T-helper 2 cell treated with Interferon-gamma antibody and Interleukin-4, amounts not matched to agents 5 μg/mL and 100 μg/mL, for 36 hours (primary cell): ENCODE results near the gene TCF4.

Experiments
- DNase-seq: peaks from one replicate; pipeline ENCODE4 v3.0.0; 2021; ENCODE audit warnings: low spot score
- H3K27ac Mint-ChIP-seq: one replicate; pipeline ENCODE4 v1.8.0; 2021; ENCODE audit warnings: mild to moderate bottlenecking, mixed read lengths
- H3K27me3 Mint-ChIP-seq: one replicate; pipeline ENCODE4 v1.8.0; 2021; ENCODE audit warnings: low read depth, mixed read lengths
- H3K36me3 Mint-ChIP-seq: one replicate; pipeline ENCODE4 v1.8.0; 2021; ENCODE audit warnings: low read depth, mixed read lengths
- H3K4me1 Mint-ChIP-seq: one replicate; pipeline ENCODE4 v1.8.0; 2021; ENCODE audit warnings: low read depth, mixed read lengths
- H3K4me3 Mint-ChIP-seq: one replicate; pipeline ENCODE4 v1.8.0; 2022; ENCODE audit warnings: mild to moderate bottlenecking, moderate library complexity, mixed read lengths
- H3K9me3 Mint-ChIP-seq: one replicate; pipeline ENCODE4 v1.8.0; 2021; ENCODE audit warnings: mixed read lengths

Gene TCF4

DNA sequence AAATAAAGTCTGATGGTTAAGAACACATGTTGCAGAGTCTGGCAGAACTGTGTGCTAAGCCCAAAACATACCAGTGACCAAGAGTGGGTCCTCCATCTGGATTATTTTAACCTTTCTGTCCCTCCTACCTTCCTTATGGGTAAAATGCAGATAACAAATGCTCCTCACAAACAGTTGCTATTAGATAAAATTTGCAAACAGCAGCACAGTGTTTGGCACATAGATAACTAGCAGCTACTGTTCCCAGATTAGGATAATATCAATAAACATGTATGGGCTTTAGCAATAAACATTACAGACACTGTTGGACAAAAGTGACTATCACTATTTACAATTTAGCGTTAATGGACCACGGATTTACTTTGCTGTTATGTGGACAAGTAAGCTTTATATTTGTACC is 154.9 kb downstream of the TCF4 start:
- Mint-ChIP-seq H3K27ac (no peak overlapping the region), H3K36me3 (no peaks in the 10 kb centered on the region), H3K4me1 (no peaks in the 10 kb centered on the region), H3K9me3 (no peaks in the 10 kb centered on the region), H3K4me3 (no peak overlapping the region), H3K27me3 (peaks cover 2% of the 10 kb centered on the region)
- no peak for DNase-seq

- H3K36me3 Mint-ChIP-seq = no peaks in the 10 kb centered on the region
- no peak for DNase-seq
- no peaks in the 10 kb centered on the region for H3K9me3 Mint-ChIP-seq
- no peaks in the 10 kb centered on the region for H3K4me1 Mint-ChIP-seq
- peaks cover 3% of the 10 kb centered on the region for H3K27me3 Mint-ChIP-seq
- no peak overlapping the region for H3K27ac Mint-ChIP-seq
- H3K4me3 Mint-ChIP-seq = no peak overlapping the region
Measured at GRCh38 chr18:55432307-55433040, 155.5 kb downstream of the TCF4 start.

GRCh38 chr18:55430026-55430425 is 158.0 kb downstream of the TCF4 start:
- Mint-ChIP-seq H3K4me1 (no peaks in the 10 kb centered on the region), H3K4me3 (no peak overlapping the region), H3K27me3 (peaks cover 6% of the 10 kb centered on the region), H3K27ac (no peak overlapping the region), H3K9me3 (no peaks in the 10 kb centered on the region), H3K36me3 (no peaks in the 10 kb centered on the region)
- no peak for DNase-seq

GRCh38 chr18:55427951-55428350 is 160.0 kb downstream of the TCF4 start:
- no peak for DNase-seq
- peaks cover 6% of the 10 kb centered on the region for H3K27me3 Mint-ChIP-seq
- H3K9me3 Mint-ChIP-seq = no peaks in the 10 kb centered on the region
- H3K4me3 Mint-ChIP-seq = no peak overlapping the region
- H3K27ac Mint-ChIP-seq = no peak overlapping the region
- H3K36me3 Mint-ChIP-seq = no peaks in the 10 kb centered on the region
- no peaks in the 10 kb centered on the region for H3K4me1 Mint-ChIP-seq

GRCh38 chr18:55425698-55426097 is 162.3 kb downstream of the TCF4 start:
- no peak for DNase-seq
- H3K4me3 Mint-ChIP-seq = no peak overlapping the region
- H3K27me3 Mint-ChIP-seq = peaks cover 6% of the 10 kb centered on the region
- H3K36me3 Mint-ChIP-seq = no peaks in the 10 kb centered on the region
- H3K9me3 Mint-ChIP-seq = no peaks in the 10 kb centered on the region
- H3K27ac Mint-ChIP-seq = no peak overlapping the region
- H3K4me1 Mint-ChIP-seq = no peaks in the 10 kb centered on the region

GRCh38 chr18:55422456-55423180 is 165.4 kb downstream of the TCF4 start:
- no peaks in the 10 kb centered on the region for H3K9me3 Mint-ChIP-seq
- no peaks in the 10 kb centered on the region for H3K4me1 Mint-ChIP-seq
- no peak overlapping the region for H3K4me3 Mint-ChIP-seq
- H3K27me3 Mint-ChIP-seq = peaks cover 3% of the 10 kb centered on the region
- H3K27ac Mint-ChIP-seq = no peak overlapping the region
- no peak for DNase-seq
- H3K36me3 Mint-ChIP-seq = no peaks in the 10 kb centered on the region

GRCh38 chr18:55421615-55422419 is 166.2 kb downstream of the TCF4 start:
- no peak overlapping the region for H3K27ac Mint-ChIP-seq
- no peaks in the 10 kb centered on the region for H3K9me3 Mint-ChIP-seq
- no peaks in the 10 kb centered on the region for H3K4me1 Mint-ChIP-seq
- H3K4me3 Mint-ChIP-seq = no peak overlapping the region
- no peak for DNase-seq
- H3K27me3 Mint-ChIP-seq = peaks cover 3% of the 10 kb centered on the region
- no peaks in the 10 kb centered on the region for H3K36me3 Mint-ChIP-seq

GRCh38 chr18:55421308-55421614 is 166.7 kb downstream of the TCF4 start:
- no peak overlapping the region for H3K27ac Mint-ChIP-seq
- no peak for DNase-seq
- H3K36me3 Mint-ChIP-seq = no peaks in the 10 kb centered on the region
- H3K4me3 Mint-ChIP-seq = no peak overlapping the region
- H3K4me1 Mint-ChIP-seq = no peaks in the 10 kb centered on the region
- H3K9me3 Mint-ChIP-seq = no peaks in the 10 kb centered on the region
- H3K27me3 Mint-ChIP-seq = peaks cover 3% of the 10 kb centered on the region

DNA sequence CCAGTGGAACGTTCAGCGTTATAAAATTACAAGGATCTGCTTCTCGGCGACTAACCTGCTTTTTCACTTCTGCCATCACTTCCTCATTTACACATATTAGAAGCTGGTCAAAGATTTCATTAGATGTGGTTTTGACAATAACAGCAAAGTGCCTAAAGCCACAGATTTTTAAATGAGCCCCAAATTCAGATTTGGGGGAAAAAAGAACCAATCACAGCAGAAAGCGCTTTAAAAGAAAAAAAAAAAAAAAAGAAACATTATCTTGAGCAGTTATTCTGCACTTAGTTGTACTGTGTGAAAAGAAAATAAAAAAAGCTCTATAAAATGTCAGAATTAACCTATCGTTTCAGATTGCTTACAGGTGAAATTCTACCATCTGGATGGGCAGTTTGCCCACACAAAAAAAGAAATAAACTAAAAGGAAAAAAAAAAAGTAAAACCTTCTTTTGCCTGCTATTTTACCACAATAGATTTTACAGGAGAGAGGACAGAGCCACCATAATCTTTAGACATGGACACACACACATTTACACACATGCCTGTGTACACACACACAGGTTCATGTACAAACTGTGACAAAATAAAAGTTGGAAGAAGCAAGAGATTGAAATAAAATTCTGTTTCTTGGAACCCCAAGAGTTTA is 167.2 kb downstream of the TCF4 start:
- Mint-ChIP-seq H3K36me3 (no peaks in the 10 kb centered on the region), H3K27ac (no peak overlapping the region), H3K9me3 (no peaks in the 10 kb centered on the region), H3K27me3 (peaks cover 2% of the 10 kb centered on the region), H3K4me3 (no peak overlapping the region), H3K4me1 (no peaks in the 10 kb centered on the region)
- DNase-seq = no peak

DNA sequence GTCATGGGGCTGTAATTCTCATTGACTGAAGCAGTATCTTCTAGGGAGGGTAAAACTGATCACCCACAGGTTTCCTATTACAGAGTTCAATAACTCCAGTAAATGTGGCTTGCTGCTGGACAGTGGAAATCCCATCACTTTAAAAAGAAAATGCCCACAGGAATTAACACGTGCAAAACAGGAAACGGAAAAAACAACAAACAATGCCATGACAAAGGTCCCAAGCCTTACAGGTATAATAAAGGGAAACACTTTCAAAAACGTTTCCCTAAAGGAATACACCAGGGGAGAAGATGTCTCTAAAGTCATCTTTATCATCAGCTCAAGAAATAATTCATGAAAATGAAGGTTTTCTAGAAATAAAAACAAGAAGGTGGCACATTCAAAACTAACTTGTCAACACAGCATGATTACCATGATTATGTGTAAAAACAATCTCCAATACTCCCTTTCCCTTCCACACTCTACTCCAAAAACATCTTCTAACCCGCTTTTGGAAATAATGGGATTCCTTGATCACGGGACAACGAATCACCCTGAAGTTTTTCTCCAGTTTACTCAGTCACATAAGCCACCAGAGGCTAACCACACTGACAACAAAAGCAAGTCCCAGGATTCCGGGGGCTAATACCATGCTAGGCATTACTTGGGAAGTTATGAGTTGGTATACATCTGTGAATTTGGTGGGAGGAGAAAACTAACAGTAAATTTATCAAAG is 167.9 kb downstream of the TCF4 start:
- Mint-ChIP-seq H3K36me3 (no peaks in the 10 kb centered on the region), H3K4me3 (no peak overlapping the region), H3K4me1 (peaks cover 1% of the 10 kb centered on the region), H3K27me3 (no peaks in the 10 kb centered on the region), H3K9me3 (no peaks in the 10 kb centered on the region), H3K27ac (no peak overlapping the region)
- DNase-seq = no peak

DNA sequence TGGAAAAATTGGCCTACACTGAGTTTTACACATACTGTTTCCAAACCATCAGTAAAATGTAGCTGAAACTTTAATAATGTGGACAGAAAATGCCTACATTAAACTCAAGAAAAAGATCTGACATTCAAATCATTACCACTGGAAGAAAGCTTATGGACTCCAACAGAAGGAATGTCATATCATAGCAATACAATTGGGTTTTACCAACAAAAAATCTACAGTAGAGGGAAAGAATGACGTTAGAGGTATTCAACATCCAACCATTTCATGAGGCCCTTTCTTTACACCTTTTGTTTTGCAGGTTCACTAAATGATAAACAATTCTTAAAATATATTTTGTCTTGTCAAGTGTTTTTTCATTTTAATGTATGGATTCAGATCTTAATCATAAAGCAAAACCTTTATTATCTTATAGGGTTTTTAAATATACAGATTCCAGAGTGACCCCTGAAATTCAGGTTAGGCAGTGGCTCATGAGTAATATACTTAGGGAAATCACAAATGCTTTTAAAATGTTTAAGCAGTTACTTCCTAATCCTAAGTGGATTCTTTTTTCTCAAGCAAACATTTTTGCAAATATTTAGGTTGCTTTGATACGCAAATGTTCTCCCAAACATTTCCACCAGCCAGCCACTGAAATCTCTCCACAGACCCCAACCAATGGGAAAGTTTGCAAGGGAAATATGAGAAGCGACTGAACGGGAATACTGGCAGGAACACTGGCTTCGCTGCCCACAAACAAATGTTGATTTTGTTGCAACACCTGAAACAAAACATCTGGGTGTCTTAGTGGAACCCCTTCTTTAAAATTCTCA is 168.7 kb downstream of the TCF4 start:
- Mint-ChIP-seq H3K4me3 (no peak overlapping the region), H3K27me3 (no peaks in the 10 kb centered on the region), H3K9me3 (no peaks in the 10 kb centered on the region), H3K4me1 (peaks cover 3% of the 10 kb centered on the region), H3K27ac (no peak overlapping the region), H3K36me3 (no peaks in the 10 kb centered on the region)
- no peak for DNase-seq

DNA sequence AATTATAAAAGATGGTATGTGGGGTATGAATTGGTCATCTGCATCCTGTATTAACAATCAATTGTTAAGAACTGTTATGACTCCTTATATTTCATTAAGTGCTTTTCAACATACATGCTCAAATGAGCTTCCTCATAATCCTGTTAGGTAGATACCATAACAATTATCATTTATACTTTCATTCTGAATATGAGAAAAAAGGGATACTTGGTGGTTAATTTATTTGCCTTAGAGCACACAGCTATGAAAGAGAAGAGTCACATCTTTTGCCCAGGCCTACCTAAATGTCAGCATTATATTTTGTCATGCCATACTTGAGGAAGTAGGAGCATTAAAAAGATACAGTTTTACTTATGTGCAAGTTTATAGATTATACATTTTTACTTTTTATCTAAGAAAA is 169.6 kb downstream of the TCF4 start:
- no peak for DNase-seq
- Mint-ChIP-seq H3K9me3 (no peaks in the 10 kb centered on the region), H3K4me1 (peaks cover 3% of the 10 kb centered on the region), H3K4me3 (no peak overlapping the region), H3K27me3 (no peaks in the 10 kb centered on the region), H3K36me3 (no peaks in the 10 kb centered on the region), H3K27ac (no peak overlapping the region)

DNA sequence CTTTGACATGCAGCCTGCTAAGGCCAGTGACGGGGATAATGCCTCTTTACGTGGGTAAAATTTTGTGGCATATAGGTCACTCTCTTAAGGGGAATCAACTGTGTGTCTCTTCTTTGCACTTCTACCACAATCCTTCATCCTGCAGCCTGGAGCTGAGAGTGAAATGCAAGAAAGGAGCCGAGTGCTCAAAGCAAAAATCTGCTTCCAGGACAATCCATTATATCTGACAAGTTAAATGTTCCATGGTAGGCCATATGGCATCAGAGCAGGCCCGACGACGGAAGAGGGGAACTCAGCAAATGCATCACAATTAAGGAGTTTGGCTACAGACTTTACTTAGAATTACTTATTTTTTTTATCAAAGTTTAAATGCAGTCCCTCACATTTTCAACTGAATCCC is 171.2 kb downstream of the TCF4 start:
- no peak overlapping the region for H3K4me3 Mint-ChIP-seq
- no peak overlapping the region for H3K27ac Mint-ChIP-seq
- no peaks in the 10 kb centered on the region for H3K36me3 Mint-ChIP-seq
- no peaks in the 10 kb centered on the region for H3K9me3 Mint-ChIP-seq
- peaks cover 3% of the 10 kb centered on the region for H3K4me1 Mint-ChIP-seq
- no peak for DNase-seq
- no peaks in the 10 kb centered on the region for H3K27me3 Mint-ChIP-seq
